RKO (cell line): ENCODE results near the gene TMEM141.
"Not testable (repeated sequence)": the region's sequence is repeated elsewhere in the genome, so short reads cannot be mapped to it uniquely, and the experiment has no call there.

Experiments used
- DNase-seq: peaks from one replicate; pipeline ENCODE4 v3.0.0-alpha.2; 2016; ENCODE audit warnings: low spot score

TMEM141 gene

DNA sequence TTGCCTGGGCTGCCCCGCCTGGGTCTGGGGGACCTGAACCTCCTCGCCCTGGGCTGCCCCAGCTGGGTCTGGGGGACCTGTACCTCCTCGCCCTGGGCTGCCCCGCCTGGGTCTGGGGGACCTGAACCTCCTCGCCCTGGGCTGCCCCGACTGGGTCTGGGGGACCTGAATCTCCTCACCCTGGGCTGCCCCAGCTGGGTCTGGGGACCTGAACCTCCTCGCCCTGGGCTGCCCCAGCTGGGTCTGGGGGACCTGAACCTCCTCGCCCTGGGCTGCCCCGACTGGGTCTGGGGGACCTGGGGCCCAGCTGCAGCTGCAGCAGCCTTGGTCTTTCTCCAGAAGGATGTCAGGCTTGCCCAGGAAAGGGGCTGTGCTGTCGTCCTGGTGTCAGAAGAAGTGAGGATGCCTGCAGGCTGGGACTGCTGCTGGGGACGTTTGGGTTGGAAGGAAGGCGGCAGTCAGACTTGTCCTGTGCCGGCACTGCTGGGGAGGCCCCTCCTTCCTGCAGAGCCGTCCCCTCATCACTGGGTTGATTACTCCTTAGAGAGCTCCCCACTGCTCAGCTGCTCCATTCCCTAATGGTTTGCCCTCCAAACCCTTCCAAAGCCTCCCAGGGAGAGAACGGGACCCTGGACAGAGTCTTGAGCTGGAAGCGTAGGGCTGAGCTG, 42.4 kb downstream of the TMEM141 start:
- not testable (repeated sequence) for DNase-seq

DNA sequence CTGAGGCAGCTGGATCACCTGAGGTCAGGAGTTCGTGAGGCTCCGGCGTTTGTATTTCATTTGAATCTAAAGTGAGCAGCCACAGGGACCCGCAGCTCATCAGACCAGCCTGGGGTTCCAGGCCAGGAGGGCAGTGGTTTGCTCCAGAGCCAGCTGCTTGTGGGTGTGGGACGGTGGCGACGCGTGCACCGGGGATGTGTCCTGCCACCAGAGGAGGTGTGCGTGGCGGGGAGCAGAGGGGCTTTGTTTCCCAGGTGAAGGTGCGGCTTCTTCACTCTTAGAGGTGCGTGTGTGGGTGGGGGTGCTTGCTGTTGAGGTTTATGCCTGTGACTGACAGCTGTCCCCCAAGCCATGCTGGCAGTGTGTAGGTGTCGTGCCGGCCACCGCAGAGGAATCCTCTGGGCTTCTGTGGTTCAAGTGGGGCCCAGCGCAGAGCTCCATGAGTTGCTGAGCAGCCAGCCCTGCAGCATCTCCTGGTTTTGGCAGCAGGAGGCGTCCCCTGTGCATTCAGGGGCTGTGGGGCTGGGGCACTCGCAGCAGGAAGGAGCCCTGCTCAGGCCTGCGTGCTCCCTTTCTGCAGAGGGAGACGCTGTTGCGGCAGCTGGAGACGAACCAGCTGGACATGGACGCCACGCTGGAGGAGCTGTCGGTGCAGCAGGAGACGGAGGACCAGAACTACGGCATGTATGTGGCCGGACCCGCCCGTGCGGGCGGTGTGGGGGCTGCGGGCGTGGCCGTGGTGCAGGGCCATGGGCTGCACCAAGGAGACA, 44.2 kb downstream of the TMEM141 start:
- no peak for DNase-seq

DNA sequence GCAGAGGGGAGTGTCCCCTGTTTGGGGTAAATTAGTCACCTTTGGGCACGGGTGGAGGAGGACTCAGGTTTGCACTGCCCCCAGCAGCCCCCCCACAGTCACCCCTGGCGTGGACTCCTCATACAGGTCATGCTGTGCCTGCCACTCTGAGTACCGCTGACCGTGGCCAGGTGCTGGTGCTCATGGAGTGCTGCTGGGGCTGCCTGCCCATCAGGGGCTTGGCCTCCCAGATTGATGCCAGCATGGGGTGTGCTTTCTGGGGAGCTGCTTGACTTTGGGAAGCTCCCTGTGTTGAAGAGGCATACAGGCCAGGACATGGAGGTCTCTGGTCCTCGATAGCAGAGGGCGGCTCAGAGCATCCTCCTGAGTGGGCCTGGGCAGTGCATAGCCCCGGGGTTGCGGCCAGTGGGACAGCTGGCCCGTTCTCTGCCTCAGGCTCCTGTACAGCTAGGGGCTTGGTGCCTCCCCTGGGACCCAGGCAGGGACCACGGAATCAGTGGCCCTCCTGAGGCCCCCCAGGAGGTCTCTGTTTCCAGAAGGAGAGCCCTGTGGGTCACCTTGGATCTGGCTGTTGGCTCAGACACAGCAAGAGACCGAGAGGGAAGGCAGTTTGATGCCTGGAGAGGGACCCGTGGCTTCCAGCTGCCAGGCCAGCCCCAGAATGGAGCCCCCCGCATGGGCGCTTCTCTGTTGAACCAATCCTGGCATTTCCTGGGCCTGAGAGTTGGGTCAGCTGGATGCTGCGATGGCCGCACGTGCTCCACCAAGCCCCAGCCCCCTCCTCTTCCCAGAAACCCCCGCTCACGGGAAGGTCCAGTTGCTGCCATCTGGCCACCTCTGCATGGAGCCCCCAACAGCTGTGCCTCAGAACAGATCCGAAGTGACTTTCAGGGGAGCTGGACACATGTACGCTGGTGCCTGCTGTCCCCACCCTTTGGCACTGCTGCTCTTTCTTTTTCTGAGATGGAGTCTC, 45.1 kb downstream of the TMEM141 start:
- no peak for DNase-seq

DNA sequence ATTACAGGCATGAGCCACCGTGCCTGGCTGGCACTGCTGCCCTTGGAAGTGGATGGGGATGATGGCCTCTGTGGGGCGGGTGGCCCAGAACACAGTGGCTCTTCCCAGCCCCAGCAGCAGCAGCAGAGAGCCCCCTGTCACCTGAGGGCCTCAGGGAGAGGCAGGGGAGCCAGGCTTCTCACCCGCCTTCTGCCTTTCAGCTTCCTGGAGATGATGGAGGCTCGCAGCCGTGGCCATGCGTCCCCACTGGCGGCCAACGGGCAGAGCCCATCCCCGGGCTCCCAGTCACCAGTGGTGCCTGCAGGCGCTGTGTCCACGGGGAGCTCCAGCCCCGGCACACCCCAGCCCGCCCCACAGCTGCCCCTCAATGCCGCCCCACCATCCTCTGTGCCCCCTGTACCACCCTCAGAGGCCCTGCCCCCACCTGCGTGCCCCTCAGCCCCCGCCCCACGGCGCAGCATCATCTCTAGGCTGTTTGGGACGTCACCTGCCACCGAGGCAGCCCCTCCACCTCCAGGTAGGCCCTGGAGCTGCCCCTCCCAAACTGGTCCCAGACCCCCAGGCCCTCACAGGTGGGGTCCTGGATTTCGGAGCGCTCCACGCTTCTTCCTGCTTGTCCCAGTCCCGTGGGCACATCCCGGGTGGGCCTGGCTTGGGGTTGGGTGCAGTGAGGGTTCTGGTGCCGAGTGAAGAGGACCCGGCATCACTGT, 46.2 kb downstream of the TMEM141 start:
- no peak for DNase-seq

DNA sequence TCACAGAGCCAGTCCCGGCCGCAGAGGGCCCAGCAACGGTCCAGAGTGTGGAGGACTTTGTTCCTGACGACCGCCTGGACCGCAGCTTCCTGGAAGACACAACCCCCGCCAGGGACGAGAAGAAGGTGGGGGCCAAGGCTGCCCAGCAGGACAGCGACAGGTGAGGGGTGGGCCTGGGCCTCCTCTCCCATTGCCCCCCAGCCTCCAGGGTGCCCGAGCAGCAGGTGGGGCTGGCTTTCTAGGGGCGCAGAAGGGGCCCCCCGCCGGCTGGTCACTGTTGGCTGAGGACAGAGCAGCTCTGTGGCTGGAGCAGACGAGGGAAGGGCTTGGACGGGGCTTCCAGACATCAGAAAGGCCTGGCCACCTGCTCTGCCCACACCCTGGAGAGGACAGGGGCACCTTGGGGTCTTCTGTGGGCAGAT, 46.7 kb downstream of the TMEM141 start:
- not testable (repeated sequence) for DNase-seq

DNA sequence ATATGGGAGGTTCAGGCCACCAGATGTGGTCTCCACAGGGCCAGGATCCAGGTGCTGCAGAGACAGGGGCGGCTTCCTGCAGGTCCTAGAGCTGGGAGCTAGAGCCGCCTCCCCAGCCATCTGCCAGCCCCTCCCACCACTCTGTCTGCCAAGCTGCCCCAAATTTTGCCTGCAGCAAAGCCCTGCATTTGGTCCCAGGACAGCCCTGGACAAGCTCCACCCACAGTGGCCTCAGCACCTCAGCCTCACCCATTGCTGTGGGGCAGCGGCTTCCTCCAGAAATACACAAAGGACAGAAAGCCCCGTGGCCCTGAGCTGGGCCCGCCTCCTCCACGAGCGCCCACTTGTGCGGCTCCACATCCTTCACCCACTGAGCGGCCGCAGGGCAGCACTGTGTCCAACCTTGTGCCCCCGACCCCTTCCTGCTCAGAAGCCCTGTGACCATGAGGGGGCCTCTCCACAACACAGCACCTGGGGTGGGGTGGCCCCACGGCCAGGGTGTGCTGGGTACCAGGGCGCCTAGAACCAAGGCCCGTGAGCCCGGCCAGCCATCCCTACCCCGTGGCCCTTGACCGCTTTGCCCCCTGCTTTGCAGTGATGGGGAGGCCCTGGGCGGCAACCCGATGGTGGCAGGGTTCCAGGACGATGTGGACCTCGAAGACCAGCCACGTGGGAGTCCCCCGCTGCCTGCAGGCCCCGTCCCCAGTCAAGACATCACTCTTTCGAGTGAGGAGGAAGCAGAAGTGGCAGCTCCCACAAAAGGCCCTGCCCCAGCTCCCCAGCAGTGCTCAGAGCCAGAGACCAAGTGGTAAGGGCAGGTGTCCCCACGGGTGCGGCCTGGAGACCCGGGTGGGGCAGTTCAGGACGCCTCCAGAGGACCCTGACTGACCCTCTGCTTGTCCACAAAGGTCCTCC, 47.4 kb downstream of the TMEM141 start:
- DNase-seq: no peak

DNA sequence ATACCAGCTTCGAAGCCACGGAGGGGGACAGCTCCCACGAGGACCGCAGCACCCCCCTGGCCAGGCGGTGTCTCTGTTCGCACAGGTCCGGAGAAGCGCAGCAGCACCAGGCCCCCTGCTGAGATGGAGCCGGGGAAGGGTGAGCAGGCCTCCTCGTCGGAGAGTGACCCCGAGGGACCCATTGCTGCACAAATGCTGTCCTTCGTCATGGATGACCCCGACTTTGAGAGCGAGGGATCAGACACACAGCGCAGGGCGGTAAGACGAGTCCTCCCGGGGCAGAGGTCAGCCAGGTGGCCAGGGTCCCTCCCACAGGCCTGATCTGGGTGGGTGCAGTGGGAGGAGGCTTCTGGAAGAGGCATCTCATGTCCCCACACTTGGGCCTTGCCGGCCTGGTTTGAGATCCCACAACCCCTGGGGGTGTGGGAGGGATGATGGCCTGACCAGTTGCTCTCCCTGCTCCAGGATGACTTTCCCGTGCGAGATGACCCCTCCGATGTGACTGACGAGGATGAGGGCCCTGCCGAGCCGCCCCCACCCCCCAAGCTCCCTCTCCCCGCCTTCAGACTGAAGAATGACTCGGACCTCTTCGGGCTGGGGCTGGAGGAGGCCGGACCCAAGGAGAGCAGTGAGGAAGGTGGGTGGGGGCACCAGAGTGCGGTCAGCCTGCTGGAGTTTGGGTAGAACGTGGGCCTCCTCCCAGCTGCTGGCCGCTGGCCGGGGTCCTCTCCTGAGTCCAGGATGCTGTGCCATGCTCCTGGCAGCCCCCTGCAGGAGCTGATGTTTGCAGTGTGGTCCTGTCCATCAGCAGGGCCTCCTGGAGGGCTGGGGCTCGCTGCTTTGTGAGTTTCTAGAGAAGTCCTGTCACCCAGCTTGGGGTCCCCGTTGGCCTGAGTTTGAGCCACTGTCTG, 48.3 kb downstream of the TMEM141 start:
- DNase-seq: no peak

DNA sequence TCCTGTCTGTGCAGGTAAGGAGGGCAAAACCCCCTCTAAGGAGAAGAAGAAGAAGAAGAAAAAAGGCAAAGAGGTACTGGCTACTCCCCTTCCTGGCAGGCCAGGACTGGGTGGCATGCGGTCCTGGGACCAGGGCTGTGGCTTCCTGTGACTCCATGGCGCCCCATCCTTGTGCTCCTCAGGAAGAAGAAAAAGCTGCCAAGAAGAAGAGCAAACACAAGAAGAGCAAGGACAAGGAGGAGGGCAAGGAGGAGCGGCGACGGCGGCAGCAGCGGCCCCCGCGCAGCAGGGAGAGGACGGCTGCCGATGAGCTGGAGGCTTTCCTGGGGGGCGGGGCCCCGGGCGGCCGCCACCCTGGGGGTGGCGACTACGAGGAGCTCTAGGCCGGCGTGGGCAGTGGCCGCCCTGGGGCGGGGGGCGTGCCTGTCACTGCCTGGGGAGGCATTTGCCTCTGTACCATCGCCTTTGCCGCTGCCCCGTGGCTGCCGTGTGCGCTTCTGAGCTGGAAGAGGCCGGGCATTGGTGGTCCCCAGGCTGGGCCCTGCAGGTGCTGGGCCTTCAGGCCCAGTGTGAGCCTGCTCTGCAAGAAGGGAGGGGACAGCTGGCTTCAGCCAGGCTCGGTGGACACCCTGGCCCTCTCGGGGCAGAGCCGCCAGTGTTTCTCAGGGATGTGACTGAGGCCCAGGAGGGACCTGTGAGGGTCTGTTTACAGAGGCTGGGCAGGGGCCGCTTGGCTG, 49.2 kb downstream of the TMEM141 start:
- no peak for DNase-seq

DNA sequence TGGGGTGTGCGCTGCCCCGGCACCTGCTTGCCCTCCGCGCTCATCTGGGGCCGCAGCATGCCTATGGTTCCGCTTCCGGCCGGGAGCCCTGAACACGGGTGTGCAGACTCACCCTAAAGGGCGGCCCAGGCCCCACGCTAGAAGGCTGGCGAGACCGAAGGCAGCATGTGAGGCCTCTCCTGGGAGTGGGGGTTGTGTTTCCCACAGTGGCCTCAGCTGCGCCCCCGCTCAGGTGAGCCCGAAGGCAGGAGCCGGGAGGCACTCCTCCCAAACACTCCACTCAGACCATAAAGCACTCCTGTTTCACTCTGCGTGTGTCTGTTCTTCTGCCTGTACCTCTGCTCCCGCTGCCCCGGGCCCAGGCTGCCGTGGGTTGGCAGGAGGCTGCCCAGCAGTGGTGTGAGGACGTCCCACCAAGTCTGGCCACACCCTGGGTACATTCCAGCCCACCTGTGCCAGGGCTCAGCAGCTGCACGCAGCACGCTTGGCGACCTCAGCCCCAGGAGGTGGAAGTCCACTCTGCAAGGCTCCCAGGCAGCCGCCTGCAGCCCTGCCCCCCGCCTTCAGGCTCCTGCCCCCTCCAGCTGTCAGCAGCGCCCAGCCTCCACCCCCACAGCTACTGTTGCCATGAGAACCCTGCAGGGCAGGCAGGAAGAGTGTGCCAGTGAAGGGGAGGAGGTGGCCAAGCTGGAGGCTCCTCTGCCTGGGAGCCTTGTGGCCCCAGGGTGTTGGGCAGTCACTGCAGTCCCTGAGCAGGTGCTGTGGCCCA, 49.9 kb downstream of the TMEM141 start:
- no peak for DNase-seq

DNA sequence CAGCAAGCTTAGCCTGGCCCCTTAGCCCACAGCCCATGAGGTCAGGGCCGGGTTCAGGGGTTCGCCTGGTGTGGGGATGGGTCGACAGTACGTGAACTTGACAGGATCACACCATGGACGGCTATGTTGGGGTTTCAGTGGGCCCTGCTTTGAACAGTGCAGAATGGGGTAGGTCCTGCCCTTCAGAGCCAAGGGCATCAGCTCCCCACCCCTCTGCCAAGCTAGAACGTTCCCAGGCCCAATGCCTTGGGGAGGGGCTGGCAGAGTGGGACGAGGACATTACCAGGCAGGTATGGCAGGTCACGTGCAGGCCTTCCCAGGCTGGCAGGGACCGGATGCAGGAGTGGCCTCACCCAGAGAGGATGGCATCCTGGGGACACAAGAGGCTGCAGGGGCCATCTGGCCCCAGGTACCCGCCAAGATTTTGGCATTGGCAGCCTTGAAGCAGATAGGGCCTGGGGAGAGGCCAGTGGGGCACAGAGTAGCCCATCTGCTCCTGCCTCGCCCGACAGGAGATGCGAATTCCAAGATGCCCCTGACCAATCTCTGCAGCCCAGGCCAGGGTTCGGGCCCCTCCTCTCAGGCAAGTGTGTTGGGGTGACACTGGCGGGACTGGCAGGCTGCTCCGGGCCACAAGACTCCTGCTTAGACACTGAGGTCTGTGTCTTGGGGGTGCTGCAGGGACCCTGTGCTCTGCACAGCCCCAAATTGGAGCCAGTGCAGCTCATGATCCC, 50.7 kb downstream of the TMEM141 start:
- not testable (repeated sequence) for DNase-seq

DNA sequence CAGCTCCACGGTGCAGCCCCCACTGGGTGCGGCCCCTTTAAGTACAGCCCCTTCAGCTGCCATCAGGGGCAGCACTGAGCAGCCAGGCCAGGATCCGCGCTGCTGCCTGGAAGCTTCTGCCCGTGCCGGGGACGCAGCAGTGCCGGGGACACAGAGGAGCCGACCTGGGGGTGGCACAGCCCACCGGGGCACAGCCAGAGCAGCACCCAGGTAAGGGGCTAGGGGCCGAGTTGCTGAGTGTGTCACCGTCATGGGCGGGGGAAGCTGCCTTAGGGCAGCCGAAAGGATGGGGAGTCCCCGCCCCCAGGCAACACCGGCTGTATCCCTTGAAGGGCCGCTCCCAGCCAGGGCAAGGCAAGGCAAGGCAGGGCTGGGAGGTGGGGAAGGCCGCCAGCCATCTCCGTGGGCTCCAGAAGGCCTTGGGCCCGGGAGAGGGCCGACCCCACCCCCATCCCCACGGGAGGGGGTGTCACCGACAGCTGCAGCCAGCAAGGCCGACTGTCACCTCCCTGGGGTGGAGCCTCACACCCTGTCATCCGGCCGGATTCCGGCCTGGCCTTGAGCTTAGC, 51.3 kb downstream of the TMEM141 start, which contains the start of gene AJM1:
TSS of gene AJM1 (plus strand) at position 99 of the 569 bp plus-strand sequence. CDS start 1,937 bp downstream, outside the sequence.
- DNase-seq: peak; percentile 91
